IPS-NIHi7 (cell line): ENCODE data around the gene KLHDC4.
"Not testable (repeated sequence)": the region's sequence is repeated elsewhere in the genome, so short reads cannot be mapped to it uniquely, and the experiment has no call there.

Experiments used
- DNase-seq: peaks from one replicate; pipeline ENCODE4 v3.0.0; 2012; ENCODE audit warnings: mixed read lengths; ENCODE audit errors: extremely low spot score

Gene KLHDC4

GRCh38 chr16:87742781-87743490, 22.9 kb downstream of the KLHDC4 start:
- no peak for DNase-seq

- no peak for DNase-seq
Measured at GRCh38 chr16:87741700-87742415, 23.9 kb downstream of the KLHDC4 start.

GRCh38 chr16:87740909-87741424, 24.8 kb downstream of the KLHDC4 start:
- DNase-seq = no peak

- no peak for DNase-seq
Measured at GRCh38 chr16:87740441-87740840, 25.3 kb downstream of the KLHDC4 start.

GRCh38 chr16:87739801-87740200, 26.0 kb downstream of the KLHDC4 start:
- DNase-seq = no peak

GRCh38 chr16:87736008-87736382, 29.8 kb downstream of the KLHDC4 start:
- no peak for DNase-seq

GRCh38 chr16:87735270-87736007, 30.3 kb downstream of the KLHDC4 start:
- DNase-seq = no peak

GRCh38 chr16:87734644-87735043, 31.1 kb downstream of the KLHDC4 start:
- no peak for DNase-seq

- DNase-seq = no peak
Measured at GRCh38 chr16:87733190-87733589, 32.6 kb downstream of the KLHDC4 start.

- DNase-seq = no peak
Measured at GRCh38 chr16:87731607-87732006, 34.2 kb downstream of the KLHDC4 start.

GRCh38 chr16:87729266-87729954, 36.4 kb downstream of the KLHDC4 start:
- DNase-seq = no peak

GRCh38 chr16:87728026-87728425, 37.8 kb downstream of the KLHDC4 start:
- no peak for DNase-seq

- no peak for DNase-seq
Measured at GRCh38 chr16:87727346-87727745, 38.4 kb downstream of the KLHDC4 start.

- not testable (repeated sequence) for DNase-seq
Measured at GRCh38 chr16:87726577-87726976, 39.2 kb downstream of the KLHDC4 start.

GRCh38 chr16:87725596-87726235, 40.1 kb downstream of the KLHDC4 start:
- DNase-seq = no peak

- DNase-seq = no peak
Measured at GRCh38 chr16:87724490-87725291, 41.1 kb downstream of the KLHDC4 start.

- no peak for DNase-seq
Measured at GRCh38 chr16:87723226-87723623, 42.6 kb downstream of the KLHDC4 start.

GRCh38 chr16:87722590-87723225, 43.1 kb downstream of the KLHDC4 start:
- no peak for DNase-seq

GRCh38 chr16:87721622-87722585, 43.9 kb downstream of the KLHDC4 start:
- no peak for DNase-seq
